NCI-H187 treated with DMSO at 0.1 percent for 48 hours (cell line): Measurements from ENCODE around the gene CTNNA3.
"Not testable (repeated sequence)": the region's sequence is repeated elsewhere in the genome, so short reads cannot be mapped to it uniquely, and the experiment has no call there.

ENCODE experiments used
- DNase-seq: peaks from one replicate; lab custom pipeline; 2025; lab: John Stamatoyannopoulos, UW

CTNNA3 gene

GRCh38 chr10:67246066-67246555, 449.9 kb downstream of the CTNNA3 start:
- DNase-seq, result no peak

GRCh38 chr10:67242528-67242927, 453.5 kb downstream of the CTNNA3 start:
- DNase-seq, result no peak

- no peak for DNase-seq
Observed at GRCh38 chr10:67241451-67241850, 454.5 kb downstream of the CTNNA3 start.

GRCh38 chr10:67239864-67240497, 456.0 kb downstream of the CTNNA3 start:
- no peak for DNase-seq

GRCh38 chr10:67230680-67231500, 465.1 kb downstream of the CTNNA3 start:
- DNase-seq, result not testable (repeated sequence)

GRCh38 chr10:67225226-67225625, 470.8 kb downstream of the CTNNA3 start:
- DNase-seq, result no peak

- no peak for DNase-seq
Observed at GRCh38 chr10:67224553-67224952, 471.4 kb downstream of the CTNNA3 start.

GRCh38 chr10:67222934-67223333, 473.1 kb downstream of the CTNNA3 start:
- no peak for DNase-seq

GRCh38 chr10:67221939-67222494, 474.0 kb downstream of the CTNNA3 start:
- no peak for DNase-seq

- no peak for DNase-seq
Observed at GRCh38 chr10:67211680-67212079, 484.3 kb downstream of the CTNNA3 start.

- DNase-seq, result not testable (repeated sequence)
Observed at GRCh38 chr10:67207923-67208322, 488.1 kb downstream of the CTNNA3 start.

GRCh38 chr10:67200913-67201564, 495.0 kb downstream of the CTNNA3 start:
- no peak for DNase-seq

- DNase-seq, result no peak
Observed at GRCh38 chr10:67175354-67175753, 520.6 kb downstream of the CTNNA3 start.

GRCh38 chr10:67173787-67174186, 522.2 kb downstream of the CTNNA3 start:
- no peak for DNase-seq

- no peak for DNase-seq
Observed at GRCh38 chr10:67171970-67172369, 524.0 kb downstream of the CTNNA3 start.

GRCh38 chr10:67156239-67156638, 539.8 kb downstream of the CTNNA3 start:
- DNase-seq, result no peak

- no peak for DNase-seq
Observed at GRCh38 chr10:67151471-67151870, 544.5 kb downstream of the CTNNA3 start.

GRCh38 chr10:67144530-67144929, 551.5 kb downstream of the CTNNA3 start:
- no peak for DNase-seq

- DNase-seq, result no peak
Observed at GRCh38 chr10:67141300-67141699, 554.7 kb downstream of the CTNNA3 start.

- DNase-seq, result no peak
Observed at GRCh38 chr10:67140641-67141040, 555.4 kb downstream of the CTNNA3 start.

GRCh38 chr10:67127441-67127840, 568.6 kb downstream of the CTNNA3 start:
- no peak for DNase-seq

GRCh38 chr10:67119651-67120050, 576.3 kb downstream of the CTNNA3 start:
- no peak for DNase-seq

- no peak for DNase-seq
Observed at GRCh38 chr10:67115972-67116371, 580.0 kb downstream of the CTNNA3 start.
